NCI-H1694 (cell line): ENCODE data around the gene ATP2B2.

Experiments
- DNase-seq: peaks from one replicate; lab custom pipeline; 2025; lab: John Stamatoyannopoulos, UW

The ATP2B2 gene

DNA sequence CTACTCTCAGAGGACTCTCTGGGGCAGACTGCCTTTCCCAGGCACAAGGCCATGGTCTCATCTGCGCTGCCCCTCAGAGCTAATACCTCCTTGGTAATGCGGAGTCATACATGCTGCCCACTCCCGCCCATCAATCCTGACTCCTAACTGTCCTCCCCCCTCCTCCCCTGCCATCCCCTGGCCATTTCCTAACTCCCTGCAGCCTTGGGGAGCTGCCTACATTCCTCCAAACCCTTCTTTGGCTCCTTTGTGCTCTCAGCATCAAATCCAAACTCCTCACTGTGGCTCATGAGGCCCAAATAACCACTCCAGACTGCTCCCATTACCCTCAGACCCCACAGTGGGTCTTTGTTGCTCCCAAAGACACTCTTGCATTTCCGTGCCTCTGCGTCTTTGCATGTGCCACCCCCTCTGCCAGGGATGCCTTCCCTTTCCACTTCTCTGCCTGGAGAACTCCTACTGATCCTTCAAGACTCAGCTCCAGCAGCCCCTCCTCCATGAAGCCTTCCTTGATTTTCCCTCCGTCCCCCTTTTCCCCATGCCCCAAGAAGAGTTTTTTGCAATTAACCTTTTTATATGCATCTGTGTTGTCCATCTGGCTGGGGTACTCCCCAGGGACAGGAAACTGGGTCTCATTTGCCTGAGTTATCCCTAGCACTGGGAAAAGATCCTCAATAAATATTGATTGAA is 5.5 kb upstream of the ATP2B2 start:
- no peak for DNase-seq

DNA sequence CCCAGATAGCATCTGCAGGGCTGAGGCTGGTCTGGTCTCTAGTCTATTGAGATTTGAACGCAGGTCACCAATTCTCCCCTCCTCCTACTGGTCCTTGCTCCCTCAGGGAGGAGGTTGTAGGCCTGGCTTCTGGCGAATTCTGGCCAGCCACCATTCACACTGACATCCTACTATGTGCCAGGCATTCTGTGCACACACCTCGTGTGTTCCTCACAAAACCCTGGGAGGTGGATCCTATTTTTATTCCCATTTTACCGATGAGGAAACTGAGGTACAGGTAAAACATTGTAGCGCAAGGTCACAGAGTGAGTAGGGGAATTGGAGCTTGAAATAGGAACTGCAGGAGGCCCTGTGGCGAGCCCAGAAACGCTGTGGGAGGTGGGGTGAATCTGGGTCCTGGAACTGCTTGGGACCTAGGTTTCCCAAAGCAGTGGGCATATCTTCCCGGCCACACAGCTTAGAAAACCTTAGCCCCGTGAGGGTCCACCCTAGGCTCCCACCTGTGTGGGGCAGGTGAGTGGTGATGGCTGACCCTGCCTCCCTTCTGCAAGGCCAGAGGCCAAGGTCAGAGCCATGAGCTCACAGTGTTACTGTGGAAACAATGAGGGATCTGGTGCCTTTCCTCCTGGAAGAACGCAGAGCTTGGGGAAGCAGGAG is 4.8 kb upstream of the ATP2B2 start:
- no peak for DNase-seq

DNA sequence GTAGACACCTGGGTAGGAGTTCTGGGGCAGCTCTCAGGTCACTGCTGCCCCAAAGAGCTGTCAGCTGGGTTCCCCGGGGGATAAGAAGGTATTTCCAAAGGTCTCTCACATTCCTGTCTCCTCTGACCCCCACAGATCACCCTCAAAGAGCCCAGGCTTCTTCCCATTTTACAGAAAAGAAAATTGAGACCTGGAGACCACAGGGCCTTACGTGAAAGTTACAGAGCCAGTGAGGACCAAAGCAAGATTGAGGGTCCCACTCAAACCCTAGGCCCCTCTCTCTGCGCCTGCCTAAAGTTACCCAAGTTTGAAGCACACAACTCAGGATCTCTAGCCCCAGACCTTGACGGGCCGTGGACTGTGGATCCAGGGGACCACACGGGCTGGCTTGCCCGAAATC is 3.9 kb upstream of the ATP2B2 start:
- no peak for DNase-seq

DNA sequence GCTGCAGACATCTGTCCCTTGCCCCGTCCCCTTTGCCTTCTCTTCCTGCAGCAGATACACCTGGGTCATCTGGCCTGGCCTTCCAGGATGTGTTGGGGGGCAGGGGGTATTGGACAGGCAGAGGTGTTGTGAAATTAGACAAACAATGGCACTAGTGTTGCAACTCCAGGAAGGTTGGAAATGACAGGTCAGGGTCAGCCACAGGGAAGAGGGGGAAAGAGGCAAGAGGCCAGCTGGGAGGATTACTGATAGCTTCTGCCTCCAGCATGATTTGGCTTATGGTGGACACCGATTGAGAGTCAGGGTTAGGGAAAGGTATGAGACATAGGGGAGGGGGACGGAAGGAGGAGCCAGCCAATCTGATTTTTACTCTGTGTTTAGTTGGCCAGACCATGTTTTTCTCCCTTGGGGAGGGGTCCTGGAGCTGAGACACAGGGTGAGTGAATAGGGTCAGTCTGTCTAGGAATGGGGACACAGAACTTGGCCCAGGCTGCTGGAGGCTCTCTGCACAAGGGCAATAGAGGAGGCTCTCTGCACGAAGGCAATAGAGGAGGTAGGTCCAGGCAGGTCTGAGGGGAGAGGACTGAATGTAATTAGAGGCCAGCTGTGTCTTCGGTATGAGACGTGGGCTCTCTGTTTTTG is 3.4 kb upstream of the ATP2B2 start:
- no peak for DNase-seq

DNA sequence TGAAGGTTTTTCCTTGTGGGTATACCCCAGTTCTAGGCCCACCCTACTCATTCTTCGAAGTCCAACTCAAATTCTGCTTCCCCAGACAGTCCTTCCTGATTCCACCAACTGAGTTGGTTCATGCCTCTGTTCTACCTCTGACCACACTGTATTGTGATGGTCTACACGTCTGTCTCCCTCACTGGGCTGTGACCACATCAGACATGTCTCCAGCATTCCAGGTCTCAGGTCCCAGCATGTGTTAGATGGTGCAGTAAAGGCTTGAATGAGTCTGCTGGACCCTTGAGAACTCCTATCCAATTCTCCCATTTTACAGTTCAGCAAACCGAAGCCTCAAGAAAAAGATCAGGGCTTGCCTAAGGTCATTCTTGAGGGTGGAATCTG is 2.8 kb upstream of the ATP2B2 start:
- DNase-seq = no peak

DNA sequence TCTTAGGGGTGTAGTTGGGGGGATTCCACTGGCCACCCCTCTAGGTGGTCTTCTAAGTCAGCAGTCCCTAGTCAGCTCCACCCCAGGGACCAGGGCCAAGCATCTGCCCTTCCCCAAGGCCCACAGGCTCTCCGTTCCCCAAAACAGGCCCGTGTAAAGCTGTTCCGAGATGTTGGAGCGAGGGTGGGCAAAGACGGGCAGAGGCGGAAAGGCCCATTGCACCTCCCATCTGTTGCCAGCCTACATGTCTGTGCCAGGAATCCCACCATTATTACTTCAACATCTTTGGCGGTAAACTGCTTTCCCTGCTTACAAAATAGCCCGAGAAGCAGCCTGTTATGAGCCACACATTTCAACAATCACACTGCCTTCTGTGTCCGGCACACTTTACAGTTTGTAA is 1.9 kb upstream of the ATP2B2 start:
- DNase-seq = no peak

DNA sequence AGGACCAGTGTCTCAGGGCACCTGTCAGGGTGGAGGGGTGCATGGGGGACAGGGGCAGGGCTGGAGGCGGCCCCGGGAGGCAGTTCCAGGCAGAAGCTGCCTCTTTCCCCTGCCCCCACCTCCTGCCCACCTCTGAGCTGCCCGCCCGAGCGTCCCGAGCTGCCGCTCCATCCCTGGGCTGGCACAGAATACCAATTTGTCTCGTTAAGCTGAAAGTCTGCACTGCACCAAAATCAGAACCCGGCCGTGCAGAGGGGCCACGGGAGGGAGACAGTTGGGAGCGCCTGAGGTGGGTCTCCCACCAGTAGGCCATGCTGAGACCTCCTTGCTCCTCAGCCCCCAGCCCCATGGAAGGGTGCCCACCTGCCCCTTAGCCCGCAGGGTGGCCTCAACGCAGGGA is 1.3 kb upstream of the ATP2B2 start:
- no peak for DNase-seq

DNA sequence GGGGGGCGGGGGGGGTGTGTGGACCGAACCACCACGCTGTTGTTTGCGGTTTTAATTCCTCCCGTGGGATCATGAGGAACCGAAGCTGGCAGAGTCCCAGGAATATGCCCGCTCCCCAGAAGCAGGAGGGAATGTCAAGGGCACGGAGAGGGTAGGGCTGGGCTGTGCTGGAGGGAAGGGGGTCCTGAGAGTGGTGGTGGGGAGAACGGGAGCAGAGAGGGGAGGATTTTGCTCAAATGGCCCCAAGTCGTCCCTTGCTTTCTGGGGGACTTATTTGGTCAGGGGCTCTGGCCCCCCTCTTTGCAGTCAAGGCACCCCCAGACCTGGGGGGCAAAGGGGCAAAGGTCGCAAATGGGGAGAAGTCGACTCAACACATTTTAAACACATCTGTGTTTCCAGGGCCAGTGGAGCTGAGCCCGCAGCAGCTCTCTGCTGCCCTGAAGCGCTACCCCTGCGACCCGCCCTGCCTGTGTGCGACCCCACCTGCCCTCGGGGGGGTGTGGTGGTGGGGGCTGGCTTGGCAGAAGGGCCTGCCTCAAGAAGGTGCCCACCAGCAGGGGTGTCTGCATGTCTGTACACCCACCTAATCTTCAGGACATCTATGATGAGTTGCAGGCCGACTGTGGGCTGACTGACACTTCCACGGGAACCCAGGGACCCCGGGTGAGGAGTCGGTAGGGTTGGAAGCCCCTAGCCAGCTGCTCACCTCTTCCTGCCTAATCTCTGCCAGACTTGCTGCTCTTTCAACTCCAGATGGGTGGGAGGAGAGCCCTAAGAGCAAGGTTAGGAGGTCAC is 602 bp upstream of the ATP2B2 start:
- DNase-seq = peak; percentile 50

DNA sequence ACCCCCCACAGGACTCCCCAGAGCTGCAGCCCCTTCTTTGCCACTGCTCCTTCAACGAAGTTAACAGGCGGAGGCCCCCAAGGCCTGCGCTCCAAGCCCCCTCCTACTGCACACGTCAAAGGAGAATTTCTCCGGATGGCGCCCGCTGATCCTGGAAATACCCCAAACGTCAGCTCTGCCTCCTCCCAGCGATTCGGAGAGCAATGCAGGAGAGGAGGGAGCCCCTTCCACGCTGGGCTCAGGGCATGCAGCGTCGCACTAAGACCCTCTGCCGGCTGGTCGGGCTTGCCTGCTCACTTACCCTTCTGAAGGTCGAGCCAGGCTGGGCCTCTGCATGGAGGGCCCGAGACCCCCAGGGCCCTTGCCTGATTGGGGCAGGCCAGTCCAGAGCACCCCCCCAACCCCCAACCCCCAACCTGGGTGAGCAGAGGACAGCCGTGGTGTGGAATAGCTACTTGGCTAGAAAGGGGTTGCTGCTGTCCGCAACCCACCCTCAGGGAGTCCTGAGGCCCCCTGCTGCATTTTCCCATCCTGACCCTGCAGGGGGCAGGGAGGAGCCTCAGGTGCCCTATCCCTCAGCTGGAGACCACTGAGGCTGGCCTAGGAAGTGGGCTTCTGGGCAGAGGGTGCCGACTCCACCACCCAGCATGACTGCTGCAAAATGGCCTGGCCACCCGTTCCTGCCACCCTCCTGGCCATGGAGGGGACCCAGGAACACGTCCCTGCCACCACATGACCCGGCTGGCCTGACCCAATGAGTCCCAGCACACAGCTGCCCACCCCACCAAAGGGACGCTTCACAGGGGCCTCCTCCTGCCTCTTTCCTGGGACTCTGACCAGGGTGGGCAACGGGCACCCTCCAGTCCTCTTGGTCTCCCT is 976 bp downstream of the ATP2B2 start:
- no peak for DNase-seq

DNA sequence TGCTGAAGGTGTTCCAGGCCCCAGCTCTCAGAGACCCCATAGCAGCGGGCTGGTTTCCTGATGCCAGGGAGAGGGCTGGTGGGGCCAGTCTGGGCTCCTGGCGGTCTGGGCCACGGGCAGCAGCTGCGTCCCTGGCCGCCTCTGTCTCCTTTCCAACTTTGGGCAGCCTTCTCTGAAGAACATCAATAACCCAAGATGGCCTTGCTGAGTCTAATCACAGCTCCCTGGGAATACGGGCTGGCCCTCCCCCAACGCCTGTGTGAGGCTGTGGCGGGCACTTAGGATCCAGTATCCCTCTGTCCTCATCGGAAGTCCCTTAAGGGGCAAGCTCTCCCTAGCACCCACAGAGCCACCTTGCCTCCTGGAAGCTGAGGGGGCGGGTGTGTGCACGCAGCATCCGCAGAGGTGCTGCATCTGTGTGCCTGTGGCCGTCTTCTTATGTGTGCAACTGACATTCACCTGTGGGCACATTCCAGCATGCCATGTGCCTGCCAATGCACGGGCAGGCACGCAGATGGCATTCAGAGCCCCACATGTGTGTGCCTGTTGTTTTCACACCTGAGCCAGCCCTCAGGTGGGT is 2.1 kb downstream of the ATP2B2 start:
- no peak for DNase-seq

DNA sequence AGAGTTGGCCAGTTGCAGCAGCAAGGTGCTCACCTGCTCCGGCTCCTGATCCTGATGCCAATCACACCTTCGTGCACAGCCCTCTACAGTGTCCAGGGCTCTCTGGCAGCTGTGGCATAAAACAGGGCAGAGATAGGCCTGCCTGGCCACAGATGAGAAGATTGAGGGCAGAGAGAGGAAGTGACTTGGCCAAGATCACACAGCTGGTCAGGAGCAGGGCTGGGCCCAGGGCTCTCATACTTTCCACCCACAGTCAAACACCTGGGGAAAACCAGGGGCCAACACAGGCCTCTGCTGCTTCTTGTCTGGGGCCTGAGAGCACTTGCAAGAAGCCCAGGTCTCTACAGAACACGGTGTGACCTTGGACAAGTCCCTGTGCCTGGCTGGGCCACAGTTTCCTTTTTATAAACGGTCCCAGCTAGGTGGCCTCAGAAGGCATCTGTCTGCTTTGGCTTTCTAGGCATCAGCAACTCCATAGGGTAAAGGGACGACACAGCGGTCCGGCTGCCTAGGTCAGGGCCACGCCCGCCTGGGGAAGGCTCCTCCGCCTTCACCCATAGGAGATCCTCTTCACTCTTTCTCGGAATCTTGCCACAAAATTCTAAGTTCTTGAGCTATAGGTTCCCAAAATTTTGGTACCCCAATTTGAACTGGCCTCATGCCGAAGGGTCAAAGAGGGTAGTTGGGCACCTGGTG is 3.1 kb downstream of the ATP2B2 start:
- DNase-seq = no peak

DNA sequence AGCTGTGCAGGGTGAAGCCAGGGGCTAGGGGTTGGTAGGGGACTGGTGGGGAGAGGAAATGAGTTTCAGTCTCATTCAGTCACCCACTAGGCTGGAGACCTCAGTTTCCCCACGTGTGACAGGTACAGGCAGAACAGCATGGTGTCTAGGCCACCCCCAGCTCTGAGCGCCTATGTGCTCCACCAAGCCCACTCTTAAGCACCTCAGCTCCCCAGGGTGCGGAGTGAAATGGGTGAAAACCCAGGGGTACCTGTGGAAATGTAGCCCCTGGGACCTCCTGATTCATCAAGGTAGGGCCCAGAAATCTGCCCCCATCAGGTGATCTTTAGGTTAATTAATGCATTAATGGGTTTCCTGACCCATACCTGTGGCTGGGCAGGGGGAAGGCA is 3.7 kb downstream of the ATP2B2 start:
- no peak for DNase-seq

DNA sequence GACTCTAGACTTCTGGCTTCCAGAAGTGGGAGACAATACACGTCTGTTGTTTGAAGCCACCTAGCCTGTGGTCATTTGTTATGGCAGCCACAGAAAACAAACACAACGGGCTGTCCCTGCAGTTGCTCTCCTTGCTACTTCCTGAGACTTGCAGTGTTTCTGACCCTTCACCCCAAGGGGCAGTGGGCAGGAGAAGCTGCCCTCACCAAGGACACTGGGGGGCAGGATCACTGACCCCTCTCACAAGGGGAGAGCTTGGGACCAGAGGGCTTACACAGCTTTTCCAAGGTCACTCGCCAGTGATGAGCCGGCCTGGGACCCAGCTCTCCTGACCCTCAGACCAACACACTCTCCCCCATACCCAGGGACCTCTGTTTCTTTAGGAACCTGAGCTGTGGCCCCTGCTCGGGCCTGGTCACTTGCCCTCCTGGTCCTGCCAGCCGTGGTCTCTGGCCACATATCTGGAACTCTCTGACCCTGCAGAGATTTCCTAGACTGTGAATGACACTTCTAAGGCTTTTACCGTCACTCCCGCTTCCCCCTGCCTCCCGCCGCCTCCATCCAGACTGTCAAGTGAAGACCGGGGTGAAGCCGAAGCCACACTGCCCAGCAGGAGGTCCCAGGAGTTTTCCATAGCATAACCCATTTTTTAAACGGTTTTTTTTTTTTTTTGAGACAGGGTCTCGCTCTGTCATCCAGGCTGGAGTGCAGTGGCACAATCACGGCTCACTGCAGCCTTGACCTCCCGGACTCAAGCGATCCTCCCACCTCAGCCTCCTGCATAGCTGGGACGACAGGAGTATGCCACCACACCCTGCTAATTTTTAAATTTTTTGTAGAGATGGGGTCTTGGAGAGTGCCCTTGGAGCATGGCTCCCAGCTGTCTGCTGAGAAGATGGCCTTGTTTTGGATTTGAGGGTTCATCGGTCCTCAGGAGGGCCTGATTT is 4.4 kb downstream of the ATP2B2 start:
- DNase-seq = no peak

DNA sequence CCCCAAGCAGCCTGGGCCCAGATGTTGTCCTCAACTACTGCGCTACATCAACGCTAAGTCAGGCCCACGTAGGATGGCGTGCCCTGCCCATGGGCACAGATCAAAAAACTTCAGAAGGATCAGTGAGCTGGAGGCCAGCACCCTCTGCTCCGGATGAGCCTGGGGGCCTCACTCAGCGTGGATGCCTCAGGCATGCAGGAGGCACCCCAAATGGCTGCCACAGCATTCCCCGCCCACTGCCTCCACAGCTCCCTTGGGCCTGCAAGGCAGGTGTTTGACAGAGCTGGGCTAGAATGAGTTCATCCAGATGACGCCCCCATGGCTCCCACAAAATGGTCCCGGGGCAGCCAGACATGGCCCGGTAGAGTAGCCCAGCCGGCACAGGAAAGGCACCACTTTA is 7.1 kb downstream of the ATP2B2 start:
- DNase-seq = no peak

DNA sequence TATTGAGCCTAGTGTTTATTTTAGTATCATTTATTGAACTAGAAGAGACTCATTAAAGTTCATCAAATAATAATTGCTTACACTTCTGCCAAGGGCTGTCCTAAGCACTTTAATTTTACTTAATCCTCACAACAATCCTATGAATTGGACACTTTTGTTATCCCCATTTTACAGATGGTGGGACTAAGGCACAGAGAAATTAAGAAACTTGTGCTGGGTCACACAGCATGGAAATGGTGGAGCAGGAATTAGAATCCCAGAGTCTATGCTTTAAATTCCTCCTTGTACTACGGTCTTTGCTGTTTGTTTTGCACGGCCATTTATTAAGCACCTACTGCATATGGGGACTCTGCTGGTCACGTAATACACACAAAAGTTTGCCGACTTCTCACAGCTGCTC is 7.9 kb downstream of the ATP2B2 start:
- DNase-seq = no peak

DNA sequence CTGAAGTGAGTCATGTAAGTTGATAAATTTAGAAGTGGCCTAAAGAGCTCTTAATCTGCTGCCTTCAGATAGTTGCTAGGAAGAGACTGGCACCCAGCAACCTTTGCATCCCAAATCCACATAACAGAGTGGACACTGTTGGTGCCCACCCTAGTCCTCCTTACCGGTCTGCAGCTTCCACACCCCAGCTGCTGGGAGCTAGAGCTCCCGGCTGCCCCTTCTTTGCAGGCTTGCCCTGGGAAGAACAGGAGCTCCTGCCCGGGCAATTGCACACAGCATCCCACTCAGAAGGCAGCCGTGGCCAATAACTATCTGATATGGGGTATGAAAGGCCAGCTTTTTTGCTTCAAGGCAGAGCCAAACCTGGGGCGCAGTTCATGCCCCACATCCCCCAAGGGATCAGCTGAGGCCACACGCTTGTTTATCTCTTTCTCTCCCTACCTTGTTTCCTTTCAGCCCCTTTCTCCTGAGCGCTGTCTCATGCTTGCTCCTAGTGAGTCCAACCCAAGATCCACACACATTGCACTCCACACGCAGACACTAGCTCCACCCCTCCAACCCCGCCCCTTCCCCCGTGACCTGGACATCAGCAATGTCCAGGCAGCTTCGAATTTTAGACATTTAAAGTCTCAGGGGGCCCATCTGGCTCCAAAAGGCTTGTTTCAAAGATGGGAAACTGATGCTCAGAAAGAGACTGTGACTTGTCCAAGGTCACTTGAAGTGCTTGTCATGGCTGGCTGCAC is 9.1 kb downstream of the ATP2B2 start:
- no peak for DNase-seq

DNA sequence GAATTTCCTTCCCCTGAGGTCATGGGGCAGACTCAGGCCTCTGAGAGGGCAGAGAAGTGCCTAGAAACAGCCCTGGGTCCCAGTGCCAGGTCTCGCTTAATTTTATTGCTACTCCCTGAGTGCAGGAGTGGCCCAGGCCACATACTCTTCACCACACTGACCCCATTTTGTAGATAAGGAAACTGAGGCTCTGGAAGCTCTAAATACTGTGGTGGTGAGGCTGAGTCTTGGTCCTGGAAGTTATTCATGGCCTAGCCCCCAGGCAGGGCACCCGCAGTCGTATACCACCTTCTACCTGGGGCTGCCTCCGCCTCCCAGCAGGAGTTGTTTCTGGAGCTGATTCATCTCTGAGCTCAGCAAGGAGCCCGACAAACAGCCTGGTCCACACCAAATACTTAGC is 9.8 kb downstream of the ATP2B2 start:
- no peak for DNase-seq

DNA sequence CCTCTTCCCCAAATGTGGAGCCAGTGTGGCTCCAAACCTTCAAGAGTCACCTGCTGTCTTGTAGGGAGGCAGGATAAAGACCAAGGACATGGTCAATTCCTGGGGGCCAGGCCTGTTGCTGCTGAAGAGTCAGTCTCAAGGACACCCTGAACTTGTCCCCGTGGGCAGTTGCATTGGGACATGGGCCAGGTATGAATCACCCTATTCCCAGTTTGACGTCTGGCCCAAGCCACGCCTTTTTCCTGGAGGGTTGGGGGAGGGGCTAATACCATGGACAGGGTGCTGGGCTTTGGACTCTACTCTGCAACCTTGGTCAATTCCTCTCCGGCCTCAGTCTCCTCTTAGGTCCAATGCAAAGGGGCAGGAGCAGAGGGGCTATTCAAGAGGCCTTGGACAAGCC is 10.4 kb downstream of the ATP2B2 start:
- DNase-seq = no peak

DNA sequence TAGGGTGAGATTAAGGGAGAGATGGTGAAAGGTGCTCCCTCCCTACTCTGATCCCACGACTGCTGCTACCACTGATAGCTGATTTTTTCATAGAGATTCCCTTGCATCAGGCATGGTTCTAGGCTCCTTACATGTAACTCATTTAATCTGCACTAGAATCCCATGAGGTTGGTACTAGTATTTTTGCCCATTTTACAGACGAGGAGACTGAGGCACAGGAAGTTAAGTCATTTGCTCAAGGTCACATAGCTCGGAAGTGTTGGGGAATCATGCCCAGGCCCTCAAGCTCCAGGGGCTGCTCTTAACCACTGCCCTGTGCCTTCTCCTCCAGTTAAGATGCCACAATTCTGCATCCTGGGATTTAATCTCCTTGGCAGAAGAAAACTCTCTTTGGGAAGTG is 11.2 kb downstream of the ATP2B2 start:
- DNase-seq = no peak
